ENCODE data around the gene LGI1. TPM values are rescaled to one million over a fixed set of nuclear protein-coding genes. Genes with fewer than 3 reads are reported as not detected.

LGI1 gene
- total RNA-seq, 6 donors from 2014 or later: not detected

GRCh38 chr10:93813507-93814465 is 56.0 kb downstream of the LGI1 start:
- Histone ChIP-seq H3K27me3 (no peaks in the 10 kb centered on the region), H3K27ac (no peak overlapping the region), H3K36me3 (no peaks in the 10 kb centered on the region), H3K4me1 (peaks cover 0 to 7% (median 2%) of the 10 kb centered on the region in 4 donors), H3K9me3 (no peaks in the 10 kb centered on the region), H3K4me3 (no peak overlapping the region)
- TF ChIP-seq CTCF (IDR thresholded peaks at IDR 0.05): peak; percentile 21 to 61 (median 38)
- no peak for TF ChIP-seq POLR2A (IDR thresholded peaks at IDR 0.05)
- DNase-seq: peak in 1 of 2 donors; percentile 56
- peak; percentile 73 to 79 for ATAC-seq (ENCODE audit: low FRiP score in 2 of 2)
- WGBS, 2 donors: 63 to 64% methylated on average over 8 of the region's 8 CpGs

- DNase-seq (no peak), ATAC-seq (ENCODE audit: low FRiP score in 2 of 2) (no peak)
- H3K4me1 ChIP-seq: peaks cover 0 to 7% (median 2%) of the 10 kb centered on the region in 4 donors
- 35 to 42% methylated on average over 10 of the region's 10 CpGs for WGBS, 2 donors
- no peaks in the 10 kb centered on the region for H3K27me3 ChIP-seq
- no peak overlapping the region for H3K4me3 ChIP-seq
- H3K36me3 ChIP-seq: no peaks in the 10 kb centered on the region
- no peak for TF ChIP-seq CTCF (IDR thresholded peaks at IDR 0.05)
- no peak for TF ChIP-seq EP300 (IDR thresholded peaks at IDR 0.05)
- TF ChIP-seq POLR2AphosphoS5 (IDR thresholded peaks at IDR 0.05): no peak
- no peak for TF ChIP-seq POLR2A (IDR thresholded peaks at IDR 0.05)
- H3K9me3 ChIP-seq: no peaks in the 10 kb centered on the region
- no peak overlapping the region for H3K27ac ChIP-seq
Measured at GRCh38 chr10:93815304-93816096, 57.8 kb downstream of the LGI1 start.

- H3K36me3 ChIP-seq: no peaks in the 10 kb centered on the region
- DNase-seq: peak; percentile 59 to 66
- peaks cover 0 to 7% (median 2%) of the 10 kb centered on the region in 4 donors for H3K4me1 ChIP-seq
- ATAC-seq (ENCODE audit: low FRiP score in 2 of 2): peak in 1 of 2 donors; percentile 92
- no peaks in the 10 kb centered on the region for H3K9me3 ChIP-seq
- 17 to 18% methylated on average over 8 of the region's 8 CpGs for WGBS, 2 donors
- H3K4me3 ChIP-seq: no peak overlapping the region
- H3K27ac ChIP-seq: no peak overlapping the region
- H3K27me3 ChIP-seq: no peaks in the 10 kb centered on the region
- TF ChIP-seq CTCF (IDR thresholded peaks at IDR 0.05) (peak; percentile 23 to 67 (median 54)), EP300 (IDR thresholded peaks at IDR 0.05) (no peak)
Measured at GRCh38 chr10:93816123-93816747, 58.5 kb downstream of the LGI1 start.

GRCh38 chr10:93818086-93818485 is 60.4 kb downstream of the LGI1 start:
- Histone ChIP-seq H3K36me3 (no peaks in the 10 kb centered on the region), H3K4me3 (no peak overlapping the region), H3K4me1 (peaks cover 0 to 7% (median 2%) of the 10 kb centered on the region in 4 donors), H3K27me3 (no peaks in the 10 kb centered on the region), H3K9me3 (no peaks in the 10 kb centered on the region), H3K27ac (no peak overlapping the region)
- TF ChIP-seq EP300 (IDR thresholded peaks at IDR 0.05) (no peak), CTCF (IDR thresholded peaks at IDR 0.05) (no peak), POLR2AphosphoS5 (IDR thresholded peaks at IDR 0.05) (no peak), POLR2A (IDR thresholded peaks at IDR 0.05) (no peak)
- WGBS, 2 donors: 74 to 76% methylated on average over 5 of the region's 5 CpGs
- no peak for ATAC-seq (ENCODE audit: low FRiP score in 2 of 2)
- DNase-seq: no peak
